Thyroid gland (tissue), 4 donors: ENCODE data around the gene SMARCA4. TPM values are rescaled to one million over a fixed set of nuclear protein-coding genes. Genes with fewer than 3 reads are reported as not detected.
A peak's percentile ranks its signal among the peaks of the same experiment; 100 is the strongest.
"Not testable (repeated sequence)": the region's sequence is repeated elsewhere in the genome, so short reads cannot be mapped to it uniquely, and the experiment has no call there.

Source experiments
- DNase-seq, 2 donors: peaks; one replicate each; pipeline ENCODE4 v3.0.0-alpha.2; 2019
- H3K27ac ChIP-seq, 3 donors: fragments of 200-600 bp; sonication (generic); 1 replicate in 2 of 3; 2 replicates in 1 of 3; pipeline ENCODE4 v1.5.1; 2016 to 2019; ENCODE audit warnings: mild to moderate bottlenecking in 1 of 3, moderate library complexity in 1 of 3
- H3K27me3 ChIP-seq: fragments of 200-600 bp; sonication (generic); one replicate; pipeline ENCODE4 v1.5.1; 2019
- H3K36me3 ChIP-seq, 2 donors: fragments of 200-600 bp; sonication (generic); one replicate each; pipeline ENCODE4 v1.5.1; 2016 to 2019
- H3K4me1 ChIP-seq, 2 donors: fragments of 200-600 bp; sonication (generic); one replicate each; pipeline ENCODE4 v1.5.1; 2017 to 2019
- H3K4me3 ChIP-seq, 3 donors: fragments of 200-600 bp; sonication (generic); replicated peaks in 1 of 3; 1 replicate in 2 of 3; 2 replicates in 1 of 3; pipeline ENCODE4 v1.5.1; 2016; ENCODE audit warnings: mild to moderate bottlenecking in 1 of 3
- H3K9me3 ChIP-seq: fragments of 200-600 bp; sonication (generic); one replicate; pipeline ENCODE4 v1.5.1; 2017
- CTCF ChIP-seq, 6 experiments: fragments of 200-600 bp in 3 of 6; fragments of 450-650 bp in 3 of 6; sonication (generic) in 3 of 6; IDR thresholded peaks; one replicate each; pipeline ENCODE4 v1.5.1; 2016 to 2019; ENCODE audit warnings: antibody characterized with exemption in 6 of 6, mild to moderate bottlenecking in 2 of 6, inconsistent platforms in 1 of 6, moderate library complexity in 1 of 6
- POLR2A ChIP-seq, 2 donors: fragments of 450-650 bp; IDR thresholded peaks; one replicate each; pipeline ENCODE4 v1.6.1; 2017; ENCODE audit warnings: antibody characterized with exemption in 2 of 2, mild to moderate bottlenecking in 2 of 2, moderate library complexity in 1 of 2
- WGBS, 2 donors: methylation state at CpG; one replicate each; pipeline ENCODE4 v1.1.5; 2017; 5-methylcytosine and 5-hydroxymethylcytosine counted together
- intact Hi-C: fragments of 100-400 bp; cut with DNase I; formaldehyde crosslinking; loops from one replicate; pipeline ENCODE4 v1.15.1; 2023
- total RNA-seq, 4 donors: library from RNA; depleted of rRNA; stranded (reverse); fragments of >200 nt; gene quantifications; one replicate each; pipeline ENCODE4 v1.2.3, GENCODE V29; 2016

SMARCA4 gene
- total RNA-seq, 4 donors from 2014 or later, result 49.4 to 108 (median 89.0) TPM

GRCh38 chr19:11091703-11092153 lies 130.9 kb downstream of the SMARCA4 start:
- TF ChIP-seq POLR2A (IDR thresholded peaks at IDR 0.05) (no peak), CTCF (IDR thresholded peaks at IDR 0.05) (no peak)
- H3K4me1 ChIP-seq, result peaks cover 58 to 66% of the 10 kb centered on the region in 2 donors
- H3K4me3 ChIP-seq, result no peak overlapping the region
- H3K27me3 ChIP-seq, result no peaks in the 10 kb centered on the region
- H3K27ac ChIP-seq, result peak overlapping the region; percentile 82 to 99 (median 97)
- no peaks in the 10 kb centered on the region for H3K9me3 ChIP-seq
- no peaks in the 10 kb centered on the region for H3K36me3 ChIP-seq
- WGBS, 2 donors, result 58 to 64% methylated on average over 8 of the region's 8 CpGs
- intact Hi-C loops, result no loop called here
- DNase-seq, result no peak

- intact Hi-C loops, result no loop called here
- no peak for DNase-seq
- no peaks in the 10 kb centered on the region for H3K36me3 ChIP-seq
- peaks cover 62 to 71% of the 10 kb centered on the region in 2 donors for H3K4me1 ChIP-seq
- 72 to 83% methylated on average over 6 of the region's 6 CpGs for WGBS, 2 donors
- H3K27me3 ChIP-seq, result no peaks in the 10 kb centered on the region
- peak overlapping the region; percentile 82 to 99 (median 97) for H3K27ac ChIP-seq
- no peak overlapping the region for H3K4me3 ChIP-seq
- TF ChIP-seq CTCF (IDR thresholded peaks at IDR 0.05), result no peak
- no peak for TF ChIP-seq POLR2A (IDR thresholded peaks at IDR 0.05)
- H3K9me3 ChIP-seq, result no peaks in the 10 kb centered on the region
These were observed 131.3 kb downstream of the SMARCA4 start for GRCh38 chr19:11092181-11092538.

DNA sequence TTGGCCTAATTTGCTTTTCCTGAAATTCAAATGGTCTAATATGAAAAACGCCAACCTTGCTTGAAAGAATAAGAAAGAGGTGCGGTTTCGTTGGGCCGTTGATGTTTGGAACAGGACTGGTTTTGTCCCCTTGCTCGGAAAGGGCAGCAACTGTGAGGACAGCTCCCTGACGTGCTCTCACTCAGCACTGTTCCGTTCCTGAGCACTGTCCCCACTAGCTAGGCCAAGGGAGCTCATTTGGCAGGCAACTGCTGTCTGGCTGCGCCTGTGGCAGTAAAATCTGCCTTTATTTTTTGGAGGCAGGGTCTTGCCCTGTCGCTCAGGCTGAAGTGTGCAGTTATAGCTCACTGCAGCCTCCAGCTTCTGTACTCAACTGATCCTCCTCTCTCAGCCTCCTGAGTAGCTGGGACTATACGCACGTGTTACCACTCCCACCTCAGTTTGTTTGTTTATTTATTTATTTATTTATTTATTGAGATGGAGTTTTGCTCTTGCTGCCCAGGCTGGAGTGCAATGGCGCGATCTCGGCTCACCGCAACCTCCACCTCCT lies 132.9 kb downstream of the SMARCA4 start:
- TF ChIP-seq CTCF (IDR thresholded peaks at IDR 0.05) (no peak), POLR2A (IDR thresholded peaks at IDR 0.05) (no peak)
- Histone ChIP-seq H3K4me1 (peaks cover 58 to 70% of the 10 kb centered on the region in 2 donors), H3K4me3 (no peak overlapping the region), H3K27ac (peak overlapping the region in 2 of 3 donors; percentile 97 to 99), H3K36me3 (no peaks in the 10 kb centered on the region), H3K27me3 (no peaks in the 10 kb centered on the region), H3K9me3 (no peaks in the 10 kb centered on the region)
- WGBS, 2 donors, result 96 to 99% methylated on average over 13 to 15 of the region's 15 CpGs
- intact Hi-C loops, result no loop called here
- no peak for DNase-seq

DNA sequence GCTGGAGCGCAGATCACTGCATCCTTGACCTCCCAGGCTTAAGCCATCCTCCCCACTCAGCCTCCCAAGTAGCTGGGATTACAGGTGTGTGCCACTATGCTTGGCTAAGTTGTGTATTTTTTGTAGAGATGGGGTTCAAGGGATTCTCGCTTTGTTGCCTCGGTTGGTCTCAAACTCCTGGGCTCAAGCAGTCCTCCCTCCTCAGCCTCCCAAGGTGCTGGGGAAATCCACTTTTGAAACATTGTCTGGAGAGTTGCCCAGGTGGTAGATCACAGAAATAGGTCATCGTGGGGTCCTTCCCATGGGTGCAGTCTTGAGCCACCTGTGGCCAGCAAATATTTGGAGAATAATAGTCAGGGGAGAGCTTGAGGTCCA lies 133.7 kb downstream of the SMARCA4 start:
- H3K4me1 ChIP-seq, result peaks cover 55 to 63% of the 10 kb centered on the region in 2 donors
- TF ChIP-seq POLR2A (IDR thresholded peaks at IDR 0.05) (no peak), CTCF (IDR thresholded peaks at IDR 0.05) (no peak)
- H3K36me3 ChIP-seq, result no peaks in the 10 kb centered on the region
- H3K9me3 ChIP-seq, result no peaks in the 10 kb centered on the region
- H3K27ac ChIP-seq, result peak overlapping the region; percentile 93 to 97 (median 94)
- no peak for DNase-seq
- WGBS, 2 donors, result 89 to 97% methylated on average over 4 of the region's 4 CpGs
- intact Hi-C loops, result no loop called here
- H3K4me3 ChIP-seq, result no peak overlapping the region
- no peaks in the 10 kb centered on the region for H3K27me3 ChIP-seq

- TF ChIP-seq POLR2A (IDR thresholded peaks at IDR 0.05) (no peak), CTCF (IDR thresholded peaks at IDR 0.05) (peak in 1 of 6 experiments; percentile 2)
- intact Hi-C loops, result no loop called here
- no peaks in the 10 kb centered on the region for H3K36me3 ChIP-seq
- peak overlapping the region; percentile 93 to 97 (median 94) for H3K27ac ChIP-seq
- WGBS, 2 donors, result 35 to 61% methylated on average over 10 of the region's 10 CpGs
- no peaks in the 10 kb centered on the region for H3K27me3 ChIP-seq
- H3K9me3 ChIP-seq, result no peaks in the 10 kb centered on the region
- DNase-seq, result peak; percentile 55 to 85
- H3K4me3 ChIP-seq, result no peak overlapping the region
- H3K4me1 ChIP-seq, result peaks cover 41 to 50% of the 10 kb centered on the region in 2 donors
These were observed 135.5 kb downstream of the SMARCA4 start for GRCh38 chr19:11096210-11096841.

GRCh38 chr19:11097367-11097766 lies 136.5 kb downstream of the SMARCA4 start:
- Histone ChIP-seq H3K4me1 (peaks cover 31 to 40% of the 10 kb centered on the region in 2 donors), H3K27ac (peak overlapping the region; percentile 93 to 97 (median 94))
- DNase-seq, H3K4me3 ChIP-seq, H3K36me3 ChIP-seq, H3K9me3 ChIP-seq, H3K27me3 ChIP-seq, intact Hi-C loops: not testable (repeated sequence)
- WGBS, 2 donors, result 80 to 85% methylated on average over 6 of the region's 6 CpGs
